ENCODE measurements around the gene FUT2.

DNA sequence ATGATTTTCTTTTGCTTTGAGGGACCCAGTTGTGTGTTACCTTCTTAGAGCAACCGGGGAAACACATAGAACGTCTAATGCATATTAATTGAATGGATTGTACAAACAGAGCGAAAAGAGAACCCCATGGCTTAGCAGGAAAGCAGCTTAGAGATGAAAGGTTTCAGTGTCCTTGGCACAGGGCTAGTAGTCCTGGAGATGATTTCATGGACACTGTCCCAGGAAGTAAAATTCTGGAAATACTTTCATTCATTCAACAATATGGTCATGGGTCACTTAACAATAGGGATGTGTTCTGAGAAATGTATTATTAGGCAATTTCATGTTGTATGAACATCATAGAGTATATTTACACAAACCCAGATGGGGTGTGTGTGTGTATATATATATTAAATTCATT is 9.7 kb upstream of the FUT2 start:
- TF ChIP-seq EZH2 (IDR thresholded peaks at IDR 0.05; ENCODE audit: insufficient read depth, poor library complexity, severe bottlenecking) (no peak), EZH2phosphoT487 (IDR thresholded peaks at IDR 0.05; ENCODE audit: insufficient read depth, low read depth) (no peak)
